Measurements from ENCODE around the gene LAMB1.

DNA sequence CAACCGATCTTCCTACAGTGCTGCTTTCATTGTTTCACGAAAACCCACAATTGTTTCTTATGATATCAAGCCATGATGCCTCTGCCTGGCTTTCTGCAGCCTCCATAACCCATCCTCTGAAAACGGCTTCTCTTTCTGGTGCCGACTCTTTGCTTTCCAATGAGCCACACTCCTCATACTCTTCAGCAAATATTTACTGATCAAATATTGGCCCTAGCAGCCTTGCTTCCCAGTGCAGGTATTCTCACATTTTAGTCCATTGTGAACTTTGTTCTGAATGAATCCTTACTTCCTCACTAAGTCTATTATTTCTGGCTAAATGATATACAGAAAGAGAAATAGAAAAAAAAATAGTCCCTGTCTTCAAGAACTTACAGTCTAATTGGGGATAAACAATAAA is 35.5 kb downstream of the LAMB1 start:
- TF ChIP-seq, protein P1, sequence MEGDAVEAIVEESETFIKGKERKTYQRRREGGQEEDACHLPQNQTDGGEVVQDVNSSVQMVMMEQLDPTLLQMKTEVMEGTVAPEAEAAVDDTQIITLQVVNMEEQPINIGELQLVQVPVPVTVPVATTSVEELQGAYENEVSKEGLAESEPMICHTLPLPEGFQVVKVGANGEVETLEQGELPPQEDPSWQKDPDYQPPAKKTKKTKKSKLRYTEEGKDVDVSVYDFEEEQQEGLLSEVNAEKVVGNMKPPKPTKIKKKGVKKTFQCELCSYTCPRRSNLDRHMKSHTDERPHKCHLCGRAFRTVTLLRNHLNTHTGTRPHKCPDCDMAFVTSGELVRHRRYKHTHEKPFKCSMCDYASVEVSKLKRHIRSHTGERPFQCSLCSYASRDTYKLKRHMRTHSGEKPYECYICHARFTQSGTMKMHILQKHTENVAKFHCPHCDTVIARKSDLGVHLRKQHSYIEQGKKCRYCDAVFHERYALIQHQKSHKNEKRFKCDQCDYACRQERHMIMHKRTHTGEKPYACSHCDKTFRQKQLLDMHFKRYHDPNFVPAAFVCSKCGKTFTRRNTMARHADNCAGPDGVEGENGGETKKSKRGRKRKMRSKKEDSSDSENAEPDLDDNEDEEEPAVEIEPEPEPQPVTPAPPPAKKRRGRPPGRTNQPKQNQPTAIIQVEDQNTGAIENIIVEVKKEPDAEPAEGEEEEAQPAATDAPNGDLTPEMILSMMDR (IDR thresholded peaks at IDR 0.05; ENCODE audit: insufficient read depth, low read length), result no peak
- TF ChIP-seq POLR2AphosphoS5 (IDR thresholded peaks at IDR 0.05; ENCODE audit: low read depth), result no peak
- TF ChIP-seq, protein P2, sequence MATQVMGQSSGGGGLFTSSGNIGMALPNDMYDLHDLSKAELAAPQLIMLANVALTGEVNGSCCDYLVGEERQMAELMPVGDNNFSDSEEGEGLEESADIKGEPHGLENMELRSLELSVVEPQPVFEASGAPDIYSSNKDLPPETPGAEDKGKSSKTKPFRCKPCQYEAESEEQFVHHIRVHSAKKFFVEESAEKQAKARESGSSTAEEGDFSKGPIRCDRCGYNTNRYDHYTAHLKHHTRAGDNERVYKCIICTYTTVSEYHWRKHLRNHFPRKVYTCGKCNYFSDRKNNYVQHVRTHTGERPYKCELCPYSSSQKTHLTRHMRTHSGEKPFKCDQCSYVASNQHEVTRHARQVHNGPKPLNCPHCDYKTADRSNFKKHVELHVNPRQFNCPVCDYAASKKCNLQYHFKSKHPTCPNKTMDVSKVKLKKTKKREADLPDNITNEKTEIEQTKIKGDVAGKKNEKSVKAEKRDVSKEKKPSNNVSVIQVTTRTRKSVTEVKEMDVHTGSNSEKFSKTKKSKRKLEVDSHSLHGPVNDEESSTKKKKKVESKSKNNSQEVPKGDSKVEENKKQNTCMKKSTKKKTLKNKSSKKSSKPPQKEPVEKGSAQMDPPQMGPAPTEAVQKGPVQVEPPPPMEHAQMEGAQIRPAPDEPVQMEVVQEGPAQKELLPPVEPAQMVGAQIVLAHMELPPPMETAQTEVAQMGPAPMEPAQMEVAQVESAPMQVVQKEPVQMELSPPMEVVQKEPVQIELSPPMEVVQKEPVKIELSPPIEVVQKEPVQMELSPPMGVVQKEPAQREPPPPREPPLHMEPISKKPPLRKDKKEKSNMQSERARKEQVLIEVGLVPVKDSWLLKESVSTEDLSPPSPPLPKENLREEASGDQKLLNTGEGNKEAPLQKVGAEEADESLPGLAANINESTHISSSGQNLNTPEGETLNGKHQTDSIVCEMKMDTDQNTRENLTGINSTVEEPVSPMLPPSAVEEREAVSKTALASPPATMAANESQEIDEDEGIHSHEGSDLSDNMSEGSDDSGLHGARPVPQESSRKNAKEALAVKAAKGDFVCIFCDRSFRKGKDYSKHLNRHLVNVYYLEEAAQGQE (IDR thresholded peaks at IDR 0.05; ENCODE audit: insufficient replicate concordance, low read depth), result no peak
- TF ChIP-seq GABPA (IDR thresholded peaks at IDR 0.05; ENCODE audit: low read depth), result no peak
- no peak for TF ChIP-seq SPI1 (IDR thresholded peaks at IDR 0.05; ENCODE audit: borderline replicate concordance, low read depth)

All from HL-60 (cell line).